HFF-Myc (cell line): ENCODE measurements around the gene FIG4.
"Not testable (repeated sequence)": the region's sequence is repeated elsewhere in the genome, so short reads cannot be mapped to it uniquely, and the experiment has no call there.

ENCODE experiments used
- DNase-seq: peaks from one replicate; pipeline ENCODE4 v3.0.0-alpha.2; 2011; ENCODE audit warnings: low read depth; ENCODE audit errors: extremely low read depth
- H3K4me3 ChIP-seq: replicated peaks from 2 replicates; pipeline ENCODE4 v1.5.1; 2011; ENCODE audit warnings: low read depth, mild to moderate bottlenecking, control low read depth, low read length
- CTCF ChIP-seq: IDR thresholded peaks from 2 replicates; pipeline ENCODE4 v1.5.1; 2012; ENCODE audit warnings: mild to moderate bottlenecking, low read depth, low read length, control low read depth; ENCODE audit errors: missing control alignments

The FIG4 gene

GRCh38 chr6:109736273-109737025 is 45.4 kb downstream of the FIG4 start:
- no peak overlapping the region for H3K4me3 ChIP-seq
- no peak for TF ChIP-seq CTCF
- DNase-seq = no peak

- DNase-seq = no peak
- no peak for TF ChIP-seq CTCF
- no peak overlapping the region for H3K4me3 ChIP-seq
Observed at GRCh38 chr6:109738255-109738654, 47.2 kb downstream of the FIG4 start.

GRCh38 chr6:109738667-109739066 is 47.6 kb downstream of the FIG4 start:
- H3K4me3 ChIP-seq = no peak overlapping the region
- no peak for DNase-seq
- no peak for TF ChIP-seq CTCF

- no peak for TF ChIP-seq CTCF
- DNase-seq = no peak
- no peak overlapping the region for H3K4me3 ChIP-seq
Observed at GRCh38 chr6:109739686-109740085, 48.6 kb downstream of the FIG4 start.

GRCh38 chr6:109740787-109741186 is 49.7 kb downstream of the FIG4 start:
- no peak for TF ChIP-seq CTCF
- DNase-seq = no peak
- no peak overlapping the region for H3K4me3 ChIP-seq

GRCh38 chr6:109743739-109744138 is 52.6 kb downstream of the FIG4 start:
- DNase-seq = peak; percentile 44
- no peak overlapping the region for H3K4me3 ChIP-seq
- no peak for TF ChIP-seq CTCF

GRCh38 chr6:109744779-109745178 is 53.7 kb downstream of the FIG4 start:
- not testable (repeated sequence) for DNase-seq, H3K4me3 ChIP-seq
